Central memory CD4-positive, alpha-beta T cell (primary cell): ENCODE results near the gene PPP2R2D.
A peak's percentile ranks its signal among the peaks of the same experiment; 100 is the strongest.

Experiments
- DNase-seq: peaks from one replicate; pipeline ENCODE4 v3.0.0; 2022

The PPP2R2D gene

DNA sequence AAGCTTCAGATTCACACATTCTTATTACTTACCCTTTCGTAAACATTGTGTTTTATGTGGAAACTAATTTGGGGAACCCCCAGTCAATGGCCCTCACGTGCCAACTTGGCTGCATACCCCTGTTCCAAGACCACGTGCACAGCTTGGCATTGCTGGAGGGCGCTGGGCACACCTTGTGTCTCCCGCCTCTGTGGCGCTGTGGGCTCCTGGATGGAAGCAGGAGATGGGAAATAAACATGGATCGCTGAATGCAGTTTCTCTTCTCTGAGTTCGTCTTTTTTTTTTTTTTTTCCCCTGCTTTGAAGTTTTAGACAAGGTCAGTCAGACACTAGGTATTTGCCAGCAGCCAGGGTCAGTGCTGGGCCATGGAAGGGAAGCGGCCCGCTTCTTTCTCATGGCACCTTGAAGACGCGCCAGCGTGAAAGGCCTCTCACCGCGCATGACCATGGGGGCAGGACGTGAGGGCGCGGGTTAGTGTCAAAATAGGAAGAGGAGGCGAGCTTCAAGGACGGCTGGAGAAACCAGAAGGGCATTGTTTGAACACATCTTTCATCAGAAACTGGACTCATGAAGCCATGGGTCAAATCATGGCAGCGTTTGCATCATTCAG lies 53.7 kb downstream of the PPP2R2D start:
- DNase-seq: no peak

DNA sequence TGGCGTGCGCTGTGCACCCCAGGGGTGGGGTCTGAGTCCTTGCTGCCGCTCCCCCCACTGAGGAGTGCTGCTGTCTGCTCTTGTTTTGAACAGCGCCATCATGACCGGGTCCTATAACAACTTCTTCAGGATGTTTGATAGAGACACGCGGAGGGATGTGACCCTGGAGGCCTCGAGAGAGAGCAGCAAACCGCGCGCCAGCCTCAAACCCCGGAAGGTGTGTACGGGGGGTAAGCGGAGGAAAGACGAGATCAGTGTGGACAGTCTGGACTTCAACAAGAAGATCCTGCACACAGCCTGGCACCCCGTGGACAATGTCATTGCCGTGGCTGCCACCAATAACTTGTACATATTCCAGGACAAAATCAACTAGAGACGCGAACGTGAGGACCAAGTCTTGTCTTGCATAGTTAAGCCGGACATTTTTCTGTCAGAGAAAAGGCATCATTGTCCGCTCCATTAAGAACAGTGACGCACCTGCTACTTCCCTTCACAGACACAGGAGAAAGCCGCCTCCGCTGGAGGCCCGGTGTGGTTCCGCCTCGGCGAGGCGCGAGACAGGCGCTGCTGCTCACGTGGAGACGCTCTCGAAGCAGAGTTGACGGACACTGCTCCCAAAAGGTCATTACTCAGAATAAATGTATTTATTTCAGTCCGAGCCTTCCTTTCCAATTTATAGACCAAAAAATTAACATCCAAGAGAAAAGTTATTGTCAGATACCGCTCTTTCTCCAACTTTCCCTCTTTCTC lies 55.0 kb downstream of the PPP2R2D start:
- DNase-seq: no peak

DNA sequence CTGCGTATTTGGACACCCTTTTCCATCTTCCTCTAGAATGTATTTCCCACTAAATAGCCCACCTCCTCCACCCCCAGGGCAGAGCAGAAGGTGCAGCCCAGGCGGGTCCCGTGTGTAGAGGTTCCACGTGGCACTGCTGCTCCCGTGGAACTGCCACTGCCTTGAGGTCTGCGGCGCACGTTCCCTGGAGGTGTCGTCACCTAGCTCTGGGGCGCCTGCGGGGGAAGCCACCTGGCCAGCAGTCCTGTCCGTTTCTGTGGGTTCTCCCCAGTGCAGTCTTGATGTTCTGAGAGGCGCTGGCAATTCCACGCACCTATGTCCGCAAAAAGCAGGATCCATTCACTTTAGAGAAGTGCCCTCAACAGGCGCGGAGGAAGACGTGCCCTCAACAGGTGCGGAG lies 59.0 kb downstream of the PPP2R2D start:
- DNase-seq: no peak

DNA sequence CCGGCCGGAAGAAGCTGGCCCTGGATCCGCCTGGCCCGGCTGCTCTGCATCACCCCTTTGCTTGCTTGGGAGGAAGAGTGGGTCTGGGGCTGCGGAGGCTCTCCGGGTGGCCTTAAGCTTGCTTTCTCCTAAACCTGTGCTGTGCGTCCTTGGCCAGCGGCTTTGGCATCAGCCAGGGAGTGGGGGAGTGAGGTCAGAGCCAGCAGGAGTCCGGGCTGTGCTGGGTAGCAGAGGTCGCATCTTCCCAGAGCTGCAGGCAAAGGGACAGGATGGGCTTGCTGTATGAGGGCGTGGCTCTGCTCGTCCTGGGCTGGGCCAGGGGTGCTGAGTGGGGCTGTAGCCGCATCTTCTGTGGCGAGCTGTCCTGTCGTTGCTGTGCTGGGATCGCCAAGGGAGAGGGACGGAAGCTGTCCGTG lies 59.8 kb downstream of the PPP2R2D start:
- no peak for DNase-seq

DNA sequence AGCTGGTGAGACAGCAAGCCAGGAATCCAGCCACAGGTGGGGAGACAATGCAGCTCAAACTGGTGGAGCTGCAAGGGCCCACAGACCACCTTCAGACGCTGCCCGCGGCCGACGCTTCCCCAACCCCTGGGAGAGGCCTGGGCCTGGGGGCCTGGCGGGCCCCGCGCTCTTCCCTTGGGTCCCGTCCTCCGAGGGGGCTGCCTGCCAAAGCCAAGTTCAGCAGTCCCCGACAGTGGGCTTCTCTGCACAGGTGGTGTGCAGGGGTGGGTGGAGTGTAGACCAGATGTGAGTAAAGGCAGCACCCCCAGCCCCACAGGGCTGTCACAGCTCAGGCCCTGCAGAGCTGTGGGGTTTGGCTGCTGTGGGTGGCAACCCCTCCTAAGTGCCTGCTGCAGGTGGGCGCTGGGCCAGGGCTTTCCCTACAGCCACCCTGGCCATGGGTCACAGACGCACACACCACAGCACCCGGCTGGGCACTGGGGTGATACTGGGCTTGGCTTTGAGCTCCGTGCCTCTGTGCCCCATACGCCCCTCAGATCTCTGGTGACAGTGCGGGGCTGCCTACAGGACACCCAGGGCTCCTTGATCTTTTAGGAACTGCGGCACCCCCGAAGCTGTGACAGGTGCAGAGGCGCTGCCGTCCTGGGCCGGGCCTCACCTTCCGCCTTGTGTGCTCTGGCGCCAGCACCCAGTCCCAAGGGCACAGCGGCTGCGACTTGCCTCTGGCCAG lies 60.4 kb downstream of the PPP2R2D start:
- DNase-seq: no peak

DNA sequence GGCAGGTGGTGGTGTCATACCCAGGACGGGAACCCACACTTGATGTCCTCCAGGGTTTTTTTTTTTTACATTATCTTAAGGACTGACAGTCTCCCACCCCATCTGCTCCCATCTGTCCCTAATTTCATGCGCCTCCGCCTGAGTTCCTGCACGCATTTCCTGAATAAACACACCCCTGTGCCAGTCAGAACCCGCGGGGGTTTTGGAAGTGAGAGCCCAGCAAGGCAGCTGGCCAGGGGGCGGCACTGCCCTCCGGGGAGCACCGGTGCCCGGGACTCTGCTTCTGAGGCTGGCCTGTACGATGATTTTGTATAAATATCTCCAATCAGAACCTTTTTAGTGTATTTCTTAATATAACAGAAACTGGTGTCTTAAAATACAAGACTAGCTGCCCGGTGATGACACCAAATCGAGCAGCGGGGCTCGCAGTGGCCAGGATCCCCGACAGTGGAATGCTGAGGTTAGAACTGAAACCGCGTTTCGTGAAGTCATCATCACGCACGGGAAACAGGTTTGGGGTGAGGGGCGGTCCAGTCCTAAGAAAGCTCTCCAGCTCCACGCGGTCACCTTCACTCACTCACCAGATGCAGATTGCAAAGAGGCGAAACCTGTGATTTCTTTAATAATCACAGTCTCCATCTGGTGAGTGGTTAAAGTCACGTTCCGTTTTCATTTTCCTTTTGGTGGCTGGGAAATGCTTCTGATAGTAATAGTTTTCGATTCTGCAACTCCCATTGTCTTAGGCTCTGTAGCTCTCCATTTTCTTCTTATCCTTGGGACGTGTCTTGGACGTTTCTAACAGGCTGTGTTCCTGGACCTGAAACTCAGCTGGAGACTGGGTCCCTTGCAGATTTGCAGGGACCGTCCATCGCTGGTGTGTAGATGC lies 61.2 kb downstream of the PPP2R2D start:
- no peak for DNase-seq

- no peak for DNase-seq
These were observed 62.5 kb downstream of the PPP2R2D start for GRCh38 chr10:131963350-131963749.

DNA sequence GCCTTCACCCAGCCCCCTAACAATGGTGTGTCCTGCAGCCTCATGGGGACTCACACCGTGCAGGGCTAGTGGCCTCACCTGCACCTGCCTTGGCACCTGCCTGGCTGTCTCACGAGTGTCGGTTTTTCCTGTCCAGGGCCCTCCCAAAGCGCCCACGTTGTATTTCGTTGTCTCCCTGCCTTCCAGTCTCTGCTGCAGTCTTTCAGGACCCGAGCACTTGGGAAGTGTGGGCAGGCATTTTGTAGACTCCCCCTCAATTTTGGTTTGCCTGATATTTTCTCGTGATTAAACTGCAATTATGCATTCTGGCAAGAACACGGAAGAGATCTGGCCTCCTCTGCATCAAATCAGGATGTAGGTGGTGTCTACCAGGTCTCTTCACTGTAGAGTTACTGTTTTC lies 63.0 kb downstream of the PPP2R2D start:
- no peak for DNase-seq

DNA sequence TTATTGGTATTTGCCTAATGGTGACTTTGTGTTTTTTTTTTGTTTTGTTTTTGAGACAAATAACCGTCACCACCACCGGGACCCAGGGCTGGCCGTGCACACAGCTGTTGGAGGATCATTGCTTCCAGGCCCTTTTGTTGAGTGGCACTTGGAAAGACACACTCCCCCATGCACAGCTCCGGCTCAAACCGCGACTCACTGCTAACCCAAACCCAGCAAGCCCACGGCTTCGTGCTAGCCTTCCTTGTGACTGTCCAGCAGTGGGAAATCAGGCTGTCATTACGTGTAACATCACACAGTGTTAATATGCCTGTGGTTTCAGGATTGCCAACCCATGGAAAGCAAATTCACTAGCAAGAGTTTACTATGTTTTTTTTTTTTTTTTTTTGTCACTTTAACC lies 63.5 kb downstream of the PPP2R2D start:
- DNase-seq: no peak

DNA sequence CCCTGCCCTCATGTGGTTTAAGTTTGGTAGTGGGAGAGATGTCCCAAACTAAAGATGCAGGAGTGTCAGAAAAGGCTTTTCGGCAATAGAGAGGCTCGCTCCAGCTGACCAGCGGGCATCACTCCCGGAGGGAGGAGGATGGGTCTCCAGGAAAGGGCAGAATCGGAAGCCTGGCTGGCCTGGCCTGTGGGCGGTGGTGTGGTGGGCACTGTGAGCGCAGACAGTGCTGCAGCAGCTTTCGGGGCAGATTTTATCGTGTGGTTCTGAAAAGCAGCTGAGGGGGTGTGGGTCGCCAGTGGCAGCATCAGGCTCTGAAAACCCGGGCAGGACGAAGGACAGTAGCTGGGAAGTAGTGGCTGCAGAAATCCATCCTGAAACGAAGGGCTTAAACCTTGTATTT lies 68.1 kb downstream of the PPP2R2D start:
- DNase-seq: no peak

DNA sequence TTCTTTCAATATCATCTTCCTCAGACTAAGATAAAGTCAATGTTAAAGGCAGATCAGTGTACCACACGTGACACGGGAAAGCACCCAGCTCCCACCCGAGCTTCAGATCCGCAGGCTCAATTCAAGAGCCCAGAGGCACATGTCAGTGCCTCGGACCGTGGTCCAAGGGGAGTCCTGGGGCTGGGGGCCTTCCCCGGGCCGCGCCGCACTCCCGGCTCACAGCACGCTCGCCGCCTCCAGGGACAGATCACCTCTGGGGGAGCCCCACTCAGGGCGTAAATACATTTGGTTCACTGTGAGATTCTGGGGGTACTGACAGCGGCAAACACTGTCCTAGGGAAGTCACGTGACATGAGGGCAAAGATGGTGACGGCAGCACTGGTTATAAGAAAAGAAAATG lies 70.1 kb downstream of the PPP2R2D start:
- DNase-seq: no peak

DNA sequence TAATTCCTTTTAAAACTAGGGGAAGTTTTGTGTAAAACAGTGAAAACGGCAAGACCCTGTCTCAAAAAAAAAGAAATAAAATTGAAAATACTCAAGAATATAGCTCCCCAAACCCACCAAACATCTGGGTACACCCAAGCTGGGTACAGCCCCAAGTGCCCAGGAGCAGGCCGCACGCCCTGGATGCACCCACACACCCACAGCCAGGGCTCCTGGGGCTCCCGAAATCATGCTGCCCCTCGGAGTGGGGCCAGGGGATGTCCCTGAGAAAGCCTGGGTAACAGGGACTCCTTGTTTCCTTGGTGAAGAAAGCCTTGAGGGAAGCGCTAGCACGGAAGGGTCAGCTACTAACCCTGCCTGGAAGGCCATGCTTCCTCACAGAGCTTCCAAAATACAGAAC lies 70.8 kb downstream of the PPP2R2D start:
- DNase-seq: no peak

DNA sequence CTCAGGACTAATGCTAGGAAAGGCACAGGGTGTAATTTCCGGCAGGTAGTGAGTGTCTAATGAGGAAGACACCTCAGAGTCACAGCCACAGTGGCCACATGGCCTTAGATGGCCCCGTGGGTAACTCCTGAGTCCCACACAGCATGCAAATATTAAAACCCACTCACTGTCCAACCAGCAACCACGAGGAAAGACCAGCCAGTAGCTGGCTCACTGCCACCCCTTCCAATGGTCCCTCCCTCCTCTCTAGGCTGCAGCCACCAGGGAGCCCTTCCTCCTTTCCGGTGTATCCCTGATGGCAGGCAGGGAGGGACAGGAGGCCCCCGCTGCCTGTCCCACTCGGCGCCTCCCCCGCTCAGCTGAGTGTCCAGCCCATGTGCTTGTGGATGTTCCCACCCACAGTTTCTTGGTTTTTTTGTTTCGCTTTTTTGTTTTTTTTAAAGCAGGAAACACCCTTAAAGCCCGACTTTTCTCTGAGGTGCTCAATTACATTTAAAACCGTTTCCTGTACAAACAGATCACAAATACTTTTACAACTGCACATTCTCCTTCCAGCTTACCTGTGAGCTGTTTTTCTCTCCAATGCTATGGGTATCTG lies 71.8 kb downstream of the PPP2R2D start:
- DNase-seq: peak; percentile 60

DNA sequence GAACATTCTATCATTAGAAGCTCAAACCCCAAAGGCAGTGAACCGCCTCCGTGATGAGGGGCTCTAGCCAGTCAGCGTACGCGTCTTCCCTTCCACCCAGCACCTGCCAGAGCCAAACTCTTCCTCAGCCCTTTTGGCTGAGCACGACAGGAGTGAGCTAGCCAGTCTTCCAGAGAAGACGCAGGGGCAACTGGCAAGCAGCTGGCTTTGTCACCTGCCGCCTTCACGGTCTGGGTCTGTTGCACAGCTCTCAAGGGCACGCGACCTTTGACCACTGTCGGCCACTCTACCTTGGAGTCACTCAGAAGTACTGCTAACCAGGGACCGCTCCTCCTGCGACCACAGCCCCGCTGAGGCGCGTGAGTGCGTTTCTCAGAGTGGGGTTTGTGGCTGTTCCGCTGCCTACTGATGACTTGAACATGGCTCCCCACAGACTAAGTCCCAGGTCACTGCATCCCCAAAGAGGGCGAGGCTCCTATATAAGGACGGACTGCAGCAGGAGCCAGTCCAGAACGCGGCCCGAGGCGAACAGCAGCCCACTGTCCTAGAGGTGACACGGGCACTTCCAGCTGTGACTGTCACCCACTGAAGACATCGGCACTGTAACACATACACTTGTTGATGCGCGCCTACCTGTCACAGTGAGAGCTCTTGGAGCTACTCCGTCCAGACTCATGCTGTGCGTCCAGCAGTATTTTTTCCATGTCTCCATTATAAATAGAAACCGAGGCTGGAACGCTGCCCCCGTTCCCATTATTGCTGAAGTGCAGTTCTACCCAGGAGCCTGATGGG lies 72.5 kb downstream of the PPP2R2D start:
- DNase-seq: no peak

- DNase-seq: no peak
These were observed 73.4 kb downstream of the PPP2R2D start for GRCh38 chr10:131974034-131974817.

- DNase-seq: no peak
These were observed 74.2 kb downstream of the PPP2R2D start for GRCh38 chr10:131975003-131975402.

DNA sequence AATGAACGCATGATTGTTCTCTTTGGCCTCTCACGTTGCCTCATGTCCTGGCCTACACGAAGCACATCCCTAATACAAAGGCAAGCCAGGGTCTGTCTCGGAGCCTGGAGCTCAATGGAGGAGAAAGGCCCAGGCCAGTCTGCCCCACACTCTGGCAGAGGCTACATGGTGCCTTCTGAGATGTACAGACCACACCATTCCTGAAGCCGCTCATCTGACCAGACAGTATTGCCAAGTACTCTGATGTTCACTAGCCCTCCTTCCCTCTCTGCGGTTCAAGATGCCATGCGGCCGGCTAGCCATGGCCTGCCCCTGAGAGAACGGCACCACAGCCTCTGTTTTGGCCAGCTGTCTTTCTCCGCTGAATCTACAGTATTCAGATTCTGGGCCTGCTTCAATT lies 75.0 kb downstream of the PPP2R2D start:
- DNase-seq: no peak

- DNase-seq: no peak
These were observed 76.7 kb downstream of the PPP2R2D start for GRCh38 chr10:131977323-131978096.

GRCh38 chr10:131978366-131978765 lies 77.6 kb downstream of the PPP2R2D start:
- no peak for DNase-seq

DNA sequence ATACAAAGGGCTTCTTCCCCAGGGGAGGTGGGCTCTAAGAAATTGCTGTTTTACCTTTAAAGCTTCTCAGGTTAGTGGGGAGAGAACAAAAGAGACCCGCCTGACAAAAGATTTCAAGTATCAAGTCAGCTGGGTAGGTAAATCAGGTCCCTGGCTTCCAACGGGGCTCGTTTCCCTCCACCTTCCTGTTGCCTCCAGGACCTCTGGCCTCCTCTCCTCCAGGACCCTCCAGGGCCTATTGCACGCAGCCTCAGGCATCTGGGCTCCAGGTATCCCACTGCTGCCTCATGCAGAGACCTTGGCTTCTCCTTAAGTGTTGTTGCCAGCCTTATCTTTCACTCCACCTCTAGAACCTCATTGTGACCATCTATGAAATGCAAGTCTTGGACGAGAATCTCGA lies 78.0 kb downstream of the PPP2R2D start:
- no peak for DNase-seq
